ENCODE data around the gene PAN3. TPM values are rescaled to one million over a fixed set of nuclear protein-coding genes. Genes with fewer than 3 reads are reported as not detected.

PAN3 gene
- total and polyA plus RNA-seq, 2 of the 8 experiments (the other 6 are each of a cell fraction or from before 2014, with no cell fraction given): 12.7 to 39.3 TPM

DNA sequence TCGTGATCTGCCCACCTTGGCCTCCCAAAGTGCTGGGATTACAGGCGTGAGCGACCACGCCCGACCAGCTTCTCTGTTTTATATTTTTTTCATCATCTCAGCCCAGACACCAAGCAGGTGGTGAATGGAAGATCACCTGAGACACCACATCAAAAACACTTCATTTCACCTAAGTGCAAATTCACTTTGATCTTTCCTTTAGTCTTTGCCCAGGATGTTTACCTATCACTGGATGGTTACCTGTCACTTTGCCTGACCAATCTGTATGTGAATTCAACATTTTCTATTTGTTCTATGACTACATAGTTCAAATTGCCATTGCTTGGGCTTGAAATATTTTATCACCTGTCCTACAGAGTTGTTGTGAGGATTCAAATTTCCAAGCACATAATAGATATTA, 65.7 kb downstream of the PAN3 start (continued):
- no peak for TF ChIP-seq NANOG (IDR thresholded peaks at IDR 0.05; ENCODE audit: insufficient read depth, low read depth, low read length, poor library complexity, severe bottlenecking)
- TF ChIP-seq EGR1 (IDR thresholded peaks at IDR 0.05; ENCODE audit: borderline replicate concordance, low read depth, low read length): no peak
- TF ChIP-seq JUND (IDR thresholded peaks at IDR 0.05; ENCODE audit: low read length): no peak
- no peak for TF ChIP-seq RXRA (IDR thresholded peaks at IDR 0.05; ENCODE audit: insufficient read depth, low read depth, low read length)
- no peak for TF ChIP-seq EP300 (IDR thresholded peaks at IDR 0.05; ENCODE audit: borderline replicate concordance in 1 of 2, low read depth in 2 of 2, low read length in 2 of 2)
